Left renal cortex interstitium (tissue), 4 donors: ENCODE measurements around the gene SCN9A. TPM values are rescaled to one million over a fixed set of nuclear protein-coding genes. Genes with fewer than 3 reads are reported as not detected.
"Not testable (repeated sequence)": the region's sequence is repeated elsewhere in the genome, so short reads cannot be mapped to it uniquely, and the experiment has no call there.

Experiments
- DNase-seq, 4 donors: peaks; one replicate each; pipeline ENCODE4 v3.0.0-alpha.2; 2013; ENCODE audit warnings: low read depth in 4 of 4, low spot score in 2 of 4, missing footprints in 1 of 4
- polyA plus RNA-seq, 4 donors: library from polyadenylated mRNA; unstranded; fragments of 120-200 nt; gene quantifications; one replicate each; pipeline ENCODE4 v1.2.1, GENCODE V29; 2013; ENCODE audit not compliant: insufficient read length in 4 of 4

The SCN9A gene
- polyA plus RNA-seq, 4 donors = 1.4 to 1.9 (median 1.7) TPM

DNA sequence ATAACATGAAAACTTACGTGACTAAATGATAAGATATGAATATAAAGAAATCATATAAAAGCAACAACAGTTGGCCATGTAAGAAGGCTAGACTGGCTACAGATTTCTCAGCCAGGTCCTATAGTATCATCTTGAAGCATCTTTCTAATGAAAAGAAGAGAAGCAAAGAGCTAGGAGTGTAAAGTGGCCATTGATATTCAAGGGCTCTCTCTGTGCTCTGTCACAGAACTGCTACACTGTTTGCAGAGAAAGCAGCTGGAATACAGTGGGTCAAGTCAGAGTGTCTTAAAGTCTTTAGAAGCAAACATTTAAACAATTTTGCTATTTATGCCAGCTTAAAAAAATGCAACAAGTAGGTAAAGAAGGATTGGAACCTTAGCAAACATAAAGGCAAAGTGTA lies 118.8 kb downstream of the SCN9A start:
- DNase-seq = no peak

DNA sequence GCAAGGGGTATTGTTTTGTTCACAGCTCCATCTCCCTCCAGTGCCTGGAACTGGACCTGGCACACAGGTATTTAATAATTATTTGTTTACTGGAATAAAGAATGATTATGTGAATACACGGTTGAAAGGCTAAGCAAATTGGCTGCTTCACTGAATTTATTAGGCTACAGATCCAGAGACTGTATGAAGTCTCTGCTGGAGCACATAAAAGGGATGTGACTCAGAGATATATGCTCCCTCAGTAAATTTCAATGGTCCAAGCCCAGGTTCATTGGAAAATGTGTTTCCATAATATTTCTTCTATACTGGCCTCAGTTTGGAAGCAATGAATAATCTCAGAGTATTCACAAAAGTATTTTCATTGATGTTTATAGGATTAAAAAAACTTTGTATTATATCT lies 126.4 kb downstream of the SCN9A start:
- no peak for DNase-seq

- no peak for DNase-seq
Observed at GRCh38 chr2:166246901-166247300, 128.8 kb downstream of the SCN9A start.

- DNase-seq = no peak
Observed at GRCh38 chr2:166242309-166242708, 133.4 kb downstream of the SCN9A start.

DNA sequence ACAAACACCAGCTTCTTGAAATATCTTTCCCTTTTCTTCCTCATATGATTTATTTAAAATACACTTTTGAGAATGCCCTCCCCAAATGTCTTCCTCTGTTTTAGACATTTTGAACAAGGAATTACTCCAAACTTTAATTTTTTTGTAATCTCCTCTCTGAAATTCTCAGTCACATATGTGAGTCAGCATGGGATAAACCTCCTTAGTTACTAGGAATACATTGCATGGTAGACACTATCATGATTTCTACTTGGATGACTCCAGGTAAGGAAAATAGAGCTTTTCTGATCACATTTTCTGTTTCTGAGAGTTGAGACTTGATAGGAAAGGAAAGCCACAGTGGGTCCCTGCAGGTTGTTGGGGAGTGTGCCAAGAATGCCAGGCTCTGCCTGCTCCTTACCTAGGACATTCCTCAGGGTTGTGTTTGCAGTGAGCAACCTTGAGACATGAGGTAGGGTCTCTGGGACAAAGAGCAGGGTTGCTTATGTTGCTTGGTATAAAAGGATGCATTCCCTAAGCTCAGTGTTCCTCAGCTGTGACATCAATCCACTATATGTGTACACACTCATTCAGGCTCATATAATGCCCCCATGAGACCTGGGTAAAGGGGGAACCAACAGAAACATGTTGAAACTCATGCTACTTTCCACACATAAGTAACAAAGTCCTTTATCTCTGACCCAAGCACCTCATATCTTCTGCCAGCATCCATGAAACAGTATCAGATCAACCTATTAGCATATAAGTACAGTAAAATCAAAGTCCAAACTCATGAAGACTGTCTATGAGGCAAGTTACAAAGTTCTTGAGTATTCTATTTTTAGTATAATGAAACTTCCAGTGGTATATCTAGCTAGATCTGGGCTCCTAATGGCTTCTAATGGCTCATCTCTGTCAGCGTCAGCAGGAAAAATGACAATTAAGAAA lies 135.1 kb downstream of the SCN9A start:
- DNase-seq = no peak

GRCh38 chr2:166239548-166239947 lies 136.2 kb downstream of the SCN9A start:
- no peak for DNase-seq

GRCh38 chr2:166238176-166238575 lies 137.6 kb downstream of the SCN9A start:
- no peak for DNase-seq

DNA sequence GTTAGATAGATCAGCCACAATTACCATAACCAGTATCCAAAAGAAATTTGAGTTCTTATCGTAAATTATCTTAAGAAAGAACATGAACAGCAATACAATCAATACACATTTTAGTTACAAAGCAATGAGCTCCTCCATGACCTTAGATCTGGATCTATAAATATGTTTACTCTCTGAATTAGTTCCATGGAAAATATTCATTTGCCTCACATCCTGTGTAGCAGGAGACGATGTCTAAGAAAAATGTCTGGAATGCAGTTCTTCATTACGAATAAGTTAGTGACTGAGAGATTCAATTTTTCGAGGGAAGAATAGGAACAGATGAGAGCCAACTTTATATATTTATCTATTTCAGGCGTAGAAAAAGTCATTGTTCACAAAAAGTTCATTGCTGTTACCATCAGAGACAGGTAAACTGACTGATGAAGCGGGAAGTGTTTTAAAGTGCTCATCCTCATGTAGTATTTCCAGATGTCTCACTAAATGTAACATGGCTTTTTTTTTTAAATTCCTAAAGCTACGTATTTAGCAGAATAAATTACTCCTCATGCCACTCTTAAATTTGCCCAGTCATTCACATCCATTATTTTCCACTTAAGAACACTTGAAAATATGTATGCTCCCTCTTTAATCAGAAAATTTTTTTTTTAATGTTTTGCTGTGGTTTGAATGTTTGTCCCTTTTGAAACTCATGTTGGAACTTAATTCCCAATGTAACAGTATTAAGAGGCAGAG lies 141.5 kb downstream of the SCN9A start:
- DNase-seq = no peak

- no peak for DNase-seq
Observed at GRCh38 chr2:166233244-166233643, 142.5 kb downstream of the SCN9A start.

DNA sequence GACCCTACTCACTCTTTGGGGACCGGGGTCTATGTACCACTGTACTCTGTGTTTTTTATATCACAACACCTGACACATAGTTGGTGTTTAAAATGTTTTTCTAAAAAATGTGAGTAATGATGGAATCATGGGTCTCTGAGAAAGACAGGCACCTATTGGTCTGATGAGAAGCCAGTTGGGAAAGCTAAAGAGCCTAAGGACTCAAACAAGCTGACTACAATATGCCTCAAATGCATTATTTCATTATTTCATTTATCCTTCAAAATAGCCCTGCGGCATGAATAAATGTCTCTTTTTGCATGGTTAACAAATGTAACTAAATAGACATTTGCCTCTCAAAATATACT lies 145.0 kb downstream of the SCN9A start:
- DNase-seq = no peak

- no peak for DNase-seq
Observed at GRCh38 chr2:166230024-166230723, 145.6 kb downstream of the SCN9A start.

DNA sequence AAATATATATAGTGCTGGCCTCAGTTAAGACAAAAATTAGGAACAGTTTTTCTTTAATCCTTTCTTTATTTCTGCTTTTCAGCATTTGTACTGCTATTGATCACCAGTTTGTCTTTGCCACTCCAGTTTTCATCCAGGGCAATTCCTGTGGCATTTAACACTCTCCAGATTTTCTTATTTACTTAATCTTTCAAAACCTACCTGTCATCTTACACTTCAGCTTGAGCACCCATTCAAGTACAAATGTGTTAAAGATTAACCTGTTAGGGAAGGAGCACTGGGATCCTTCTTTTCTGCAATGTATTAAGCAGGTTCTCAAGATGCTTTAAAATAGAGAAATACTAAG lies 146.1 kb downstream of the SCN9A start:
- DNase-seq = no peak

DNA sequence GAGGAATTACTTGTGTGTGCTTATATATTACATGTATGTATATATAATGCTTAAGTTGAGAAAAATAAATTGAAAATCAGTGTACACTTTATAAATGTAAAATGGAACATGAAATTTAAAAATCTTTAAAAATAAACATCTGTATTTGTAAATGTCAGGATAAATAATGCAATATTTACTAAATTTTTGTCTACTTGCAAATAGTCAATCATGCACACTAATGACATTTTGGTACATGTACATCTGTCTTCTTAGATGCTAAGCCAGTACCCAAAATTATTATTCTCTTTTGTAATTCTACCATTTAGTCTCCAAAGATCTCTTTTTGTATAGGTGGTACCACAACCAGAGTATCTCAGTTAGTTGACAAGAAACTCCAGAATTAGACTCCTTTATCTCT lies 151.5 kb downstream of the SCN9A start:
- DNase-seq = no peak

DNA sequence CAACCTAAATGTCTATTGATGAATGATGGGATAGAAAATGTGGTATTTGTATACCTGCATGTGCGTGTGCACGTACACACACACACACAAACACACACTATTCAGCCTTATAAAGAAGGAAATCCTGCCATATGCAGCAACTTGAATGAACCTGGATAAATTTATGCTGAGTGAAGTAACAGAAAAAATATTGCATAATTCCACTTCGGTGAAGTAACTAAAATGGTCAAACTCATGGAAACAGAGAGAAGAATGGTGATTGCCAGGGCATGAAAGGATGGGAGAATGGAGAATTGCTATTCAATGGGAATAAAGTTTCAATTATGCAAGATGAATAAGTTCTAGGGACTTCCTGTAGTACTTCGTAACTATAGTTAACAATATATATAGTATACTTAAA lies 152.4 kb downstream of the SCN9A start:
- DNase-seq = no peak

GRCh38 chr2:166211079-166211478 lies 164.7 kb downstream of the SCN9A start:
- no peak for DNase-seq

DNA sequence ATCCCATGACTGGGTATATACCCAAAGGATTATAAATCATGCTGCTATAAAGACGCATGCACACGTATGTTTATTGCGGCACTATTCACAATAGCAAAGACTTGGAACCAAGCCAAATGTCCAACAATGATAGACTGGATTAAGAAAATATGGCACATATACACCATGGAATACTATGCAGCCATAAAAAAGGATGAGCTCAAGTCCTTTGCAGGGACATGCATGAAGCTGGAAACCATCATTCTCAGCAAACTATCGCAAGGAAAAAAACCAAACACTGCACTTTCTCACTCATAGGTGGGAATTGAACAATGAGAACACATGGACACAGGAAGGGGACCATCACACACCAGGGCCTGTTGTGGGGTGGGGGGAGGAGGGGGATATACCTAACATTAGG lies 165.8 kb downstream of the SCN9A start:
- not testable (repeated sequence) for DNase-seq

- not testable (repeated sequence) for DNase-seq
Observed at GRCh38 chr2:166209367-166209766, 166.4 kb downstream of the SCN9A start.

- DNase-seq = not testable (repeated sequence)
Observed at GRCh38 chr2:166206153-166206552, 169.6 kb downstream of the SCN9A start.

DNA sequence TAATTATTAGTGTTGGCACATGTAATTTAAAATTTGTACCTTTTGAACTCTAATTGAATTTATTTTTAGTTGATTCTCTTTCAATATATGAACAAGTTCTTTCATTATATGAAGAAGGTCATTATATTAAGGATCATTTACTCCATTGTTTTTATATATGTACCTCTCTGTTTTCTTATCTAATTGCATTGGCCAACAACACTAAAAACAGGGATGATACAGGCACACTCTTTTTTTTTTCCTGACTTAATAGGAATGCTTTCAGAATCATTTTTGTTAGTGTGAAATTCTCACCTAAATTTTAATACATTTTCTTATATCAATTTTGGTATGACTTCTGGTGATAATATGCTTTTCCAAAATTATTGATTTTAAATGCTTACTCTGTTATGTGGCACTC lies 173.0 kb downstream of the SCN9A start:
- DNase-seq = no peak

- no peak for DNase-seq
Observed at GRCh38 chr2:166197446-166197845, 178.3 kb downstream of the SCN9A start.

GRCh38 chr2:166193407-166193806 lies 182.3 kb downstream of the SCN9A start:
- no peak for DNase-seq
